Osteoblast (primary cell): Measurements from ENCODE around the gene SLC39A11. TPM values are rescaled to one million over a fixed set of nuclear protein-coding genes. Genes with fewer than 3 reads are reported as not detected.

Experiments used
- DNase-seq: peaks from one replicate; pipeline ENCODE4 v3.0.0; 2011; ENCODE audit warnings: low spot score, mixed read lengths; ENCODE audit not compliant: insufficient read length; ENCODE audit errors: missing footprints
- H2AFZ ChIP-seq: 2 replicates; pipeline ENCODE4 v1.6.0; 2011; ENCODE audit warnings: mild to moderate bottlenecking, low read length
- H3K27ac ChIP-seq: 2 replicates; pipeline ENCODE4 v1.5.1; 2011; ENCODE audit warnings: mild to moderate bottlenecking, low read depth, low read length, moderate library complexity
- H3K27me3 ChIP-seq: 2 replicates; pipeline ENCODE4 v1.6.0; 2012; ENCODE audit warnings: mild to moderate bottlenecking, control low read depth, inconsistent platforms, low read length, moderate library complexity; ENCODE audit not compliant: insufficient read depth
- H3K36me3 ChIP-seq: 2 replicates; pipeline ENCODE4 v1.5.1; 2011; ENCODE audit warnings: mild to moderate bottlenecking, low read length, control low read depth, moderate library complexity; ENCODE audit not compliant: insufficient read depth
- H3K4me1 ChIP-seq: 2 replicates; pipeline ENCODE4 v1.5.1; 2011; ENCODE audit warnings: mild to moderate bottlenecking, low read length, control low read depth, moderate library complexity; ENCODE audit not compliant: insufficient read depth
- H3K4me2 ChIP-seq: 2 replicates; pipeline ENCODE4 v1.6.0; 2011; ENCODE audit warnings: mild to moderate bottlenecking, low read length; ENCODE audit not compliant: insufficient read depth
- H3K4me3 ChIP-seq: fragments of 200-600 bp; sonication (generic); 3 replicates; pipeline ENCODE4 v1.5.1; 2012; ENCODE audit warnings: mild to moderate bottlenecking, low read length, inconsistent platforms; ENCODE audit not compliant: insufficient read depth
- H3K79me2 ChIP-seq: 2 replicates; pipeline ENCODE4 v1.6.0; 2012; ENCODE audit warnings: mild to moderate bottlenecking, low read length, control low read depth, inconsistent platforms; ENCODE audit not compliant: insufficient read depth
- H3K9me3 ChIP-seq: 2 replicates; pipeline ENCODE4 v1.5.1; 2011; ENCODE audit warnings: low read depth, low read length, control low read depth
- H4K20me1 ChIP-seq: 2 replicates; pipeline ENCODE4 v1.6.0; 2012; ENCODE audit warnings: mild to moderate bottlenecking, low read length, control low read depth; ENCODE audit not compliant: insufficient read depth
- CTCF ChIP-seq: IDR thresholded peaks from 2 replicates; pipeline ENCODE4 v1.5.1; 2011; ENCODE audit warnings: mild to moderate bottlenecking, low read depth, low read length, moderate library complexity; ENCODE audit errors: extremely low read depth
- small RNA-seq: library from RNA; depleted of rRNA; stranded (forward); fragments of <200 nt; gene quantifications from one replicate; pipeline ENCODE3, GENCODE V24; 2012
- total RNA-seq: library from RNA; depleted of rRNA; stranded (reverse); fragments of >200 nt; gene quantifications from 2 replicates; pipeline ENCODE4 v1.2.3, GENCODE V29; 2012

The SLC39A11 gene
- total RNA-seq, 1 donor: 27.1 TPM

- no peak overlapping the region for H3K27ac ChIP-seq
- H3K79me2 ChIP-seq: no peaks in the 10 kb centered on the region
- no peak overlapping the region for H3K4me2 ChIP-seq
- H3K27me3 ChIP-seq: peaks cover 3% of the 10 kb centered on the region
- H4K20me1 ChIP-seq: no peaks in the 10 kb centered on the region
- H3K36me3 ChIP-seq: no peaks in the 10 kb centered on the region
- TF ChIP-seq CTCF: no peak
- H2AFZ ChIP-seq: no peak overlapping the region
- H3K9me3 ChIP-seq: no peaks in the 10 kb centered on the region
- no peak for DNase-seq
- no peak overlapping the region for H3K4me3 ChIP-seq
- peaks cover 39% of the 10 kb centered on the region for H3K4me1 ChIP-seq
Measured at GRCh38 chr17:72598695-72599094, 493.8 kb downstream of the SLC39A11 start.

- peaks cover 28% of the 10 kb centered on the region for H3K4me1 ChIP-seq
Measured at GRCh38 chr17:72597354-72598087, 495.0 kb downstream of the SLC39A11 start.

More at GRCh38 chr17:72597354-72598087, 495.0 kb downstream of the SLC39A11 start:
- Histone ChIP-seq H2AFZ (no peak overlapping the region), H3K27me3 (peaks cover 3% of the 10 kb centered on the region), H3K4me3 (no peak overlapping the region), H3K4me2 (no peak overlapping the region), H3K9me3 (no peaks in the 10 kb centered on the region), H3K79me2 (no peaks in the 10 kb centered on the region), H4K20me1 (no peaks in the 10 kb centered on the region), H3K27ac (no peak overlapping the region), H3K36me3 (no peaks in the 10 kb centered on the region)
- no peak for TF ChIP-seq CTCF
- DNase-seq: no peak

Small RNA genes lying within 50 kb of the gene (small RNA-seq; reads per million reads assigned to genes)
- not detected for gene RF00422

Other genes with a start within 250 kb of the SLC39A11 start
- gene SSTR2, start 72.3 kb upstream of the SLC39A11 start, total RNA-seq: under 0.01 TPM in 2 replicates
- gene COG1, start 100.4 kb upstream of the SLC39A11 start, total RNA-seq: 21.5 and 23.2 TPM in 2 replicates
- not detected in 2 replicates for gene CPSF4L, start 169.2 kb upstream of the SLC39A11 start, total RNA-seq
- 13.8 and 16.3 TPM in 2 replicates for gene CDC42EP4, start 219.3 kb upstream of the SLC39A11 start, total RNA-seq